IgD-negative memory B cell (primary cell): ENCODE results near the gene AFG3L2. TPM values are rescaled to one million over a fixed set of nuclear protein-coding genes. Genes with fewer than 3 reads are reported as not detected.

Experiments used
- H3K27ac Mint-ChIP-seq, 3 donors: one replicate each; pipeline ENCODE4 v1.8.0; 2020 to 2022; ENCODE audit warnings: mild to moderate bottlenecking in 3 of 3, mixed read lengths in 3 of 3, moderate library complexity in 1 of 3
- H3K27me3 Mint-ChIP-seq: one replicate; pipeline ENCODE4 v1.8.0; 2021; ENCODE audit warnings: mixed read lengths
- H3K36me3 Mint-ChIP-seq: one replicate; pipeline ENCODE4 v1.8.0; 2020; ENCODE audit warnings: mild to moderate bottlenecking, mixed read lengths
- H3K4me1 Mint-ChIP-seq, 3 donors: one replicate each; pipeline ENCODE4 v1.8.0; 2020 to 2022; ENCODE audit warnings: mixed read lengths in 3 of 3, mild to moderate bottlenecking in 1 of 3
- H3K4me3 Mint-ChIP-seq, 4 donors: one replicate each; pipeline ENCODE4 v1.8.0; 2020 to 2022; ENCODE audit warnings: mild to moderate bottlenecking in 4 of 4, mixed read lengths in 4 of 4, moderate library complexity in 3 of 4
- H3K9me3 Mint-ChIP-seq, 3 donors: one replicate each; pipeline ENCODE4 v1.8.0; 2020 to 2021; ENCODE audit warnings: mixed read lengths in 3 of 3, mild to moderate bottlenecking in 1 of 3
- polyA plus RNA-seq: library from polyadenylated mRNA; unstranded; fragments of 300-500 nt; fragmentation: Illumina TruSeq; gene quantifications from one replicate; pipeline ENCODE4 v1.2.3, GENCODE V29; 2021

AFG3L2 gene
- polyA plus RNA-seq, 1 donor from 2014 or later, result 27.9 TPM

GRCh38 chr18:12359515-12359927 lies 17.5 kb downstream of the AFG3L2 start:
- Mint-ChIP-seq H3K4me1 (peaks cover 0 to 5% (median 0%) of the 10 kb centered on the region in 3 donors), H3K4me3 (no peak overlapping the region), H3K27ac (no peak overlapping the region), H3K9me3 (no peaks in the 10 kb centered on the region), H3K36me3 (peaks cover 7% of the 10 kb centered on the region), H3K27me3 (no peaks in the 10 kb centered on the region)

DNA sequence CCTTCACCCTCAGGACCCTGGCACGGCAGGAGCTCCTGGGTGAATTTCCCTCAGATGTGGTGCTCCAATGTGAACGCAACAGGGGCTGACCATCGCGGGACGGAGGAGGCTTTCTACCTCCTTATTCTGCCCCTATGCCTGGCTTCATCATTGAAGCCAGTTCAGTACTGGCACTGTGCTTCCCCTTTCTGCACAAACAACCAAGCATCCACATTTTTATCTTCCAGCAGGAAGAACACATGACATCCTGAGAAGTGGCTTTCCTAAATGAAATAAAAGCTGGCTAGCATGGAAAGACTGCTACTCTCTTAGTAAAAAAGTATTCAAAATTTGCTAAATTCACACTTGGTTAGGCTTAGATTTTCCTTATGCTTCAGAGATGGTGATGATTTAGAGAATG lies 24.8 kb downstream of the AFG3L2 start:
- Mint-ChIP-seq H3K27me3 (no peaks in the 10 kb centered on the region), H3K36me3 (peaks cover 7% of the 10 kb centered on the region), H3K4me3 (no peak overlapping the region), H3K9me3 (no peaks in the 10 kb centered on the region), H3K4me1 (peaks cover 0 to 2% (median 1%) of the 10 kb centered on the region in 3 donors), H3K27ac (no peak overlapping the region)

DNA sequence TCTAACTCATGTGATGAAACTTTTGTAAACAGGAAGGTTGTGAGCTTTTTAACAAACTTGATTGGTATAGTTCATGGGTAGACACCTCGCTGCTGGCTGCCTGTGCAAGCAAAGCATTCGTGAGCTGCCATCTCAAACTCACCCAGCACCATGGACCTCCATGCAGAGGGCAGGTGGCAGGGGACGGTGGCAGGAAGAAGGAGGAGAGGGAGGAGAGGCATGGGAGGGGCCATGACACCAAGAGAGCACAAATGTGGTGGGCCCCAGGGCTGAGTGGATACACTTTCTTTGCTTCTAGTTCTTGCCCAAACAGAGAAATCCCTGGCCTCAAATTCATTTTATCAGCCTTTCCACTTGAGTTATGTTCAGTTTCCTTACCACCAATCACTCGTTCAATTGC lies 29.1 kb downstream of the AFG3L2 start:
- no peak overlapping the region for H3K4me3 Mint-ChIP-seq

DNA sequence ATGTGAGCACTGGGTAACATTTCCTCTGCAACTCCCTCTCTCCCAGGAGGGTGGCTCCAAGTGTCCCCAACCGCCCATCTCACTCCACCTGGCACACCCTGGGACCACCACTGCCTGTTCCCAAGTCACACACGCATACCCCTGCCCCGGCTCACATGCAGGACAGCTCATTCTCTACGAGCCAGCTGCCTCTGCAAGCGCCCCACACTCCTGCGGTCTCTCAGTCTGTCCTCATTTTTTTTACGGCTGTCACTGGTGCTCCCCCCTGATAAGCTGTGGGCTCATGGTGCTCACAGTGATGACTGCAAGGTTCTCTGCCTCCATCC lies 30.8 kb downstream of the AFG3L2 start:
- H3K27me3 Mint-ChIP-seq, result no peaks in the 10 kb centered on the region
- H3K4me3 Mint-ChIP-seq, result no peak overlapping the region
- peaks cover 12% of the 10 kb centered on the region for H3K36me3 Mint-ChIP-seq
- no peaks in the 10 kb centered on the region for H3K9me3 Mint-ChIP-seq
- H3K27ac Mint-ChIP-seq, result peak overlapping the region in 1 of 3 donors; percentile 54
- H3K4me1 Mint-ChIP-seq, result no peaks in the 10 kb centered on the region

More for the DNA sequence above, 29.1 kb downstream of the AFG3L2 start:
- H3K27ac Mint-ChIP-seq, result no peak overlapping the region
- no peaks in the 10 kb centered on the region for H3K27me3 Mint-ChIP-seq
- H3K9me3 Mint-ChIP-seq, result no peaks in the 10 kb centered on the region
- H3K4me1 Mint-ChIP-seq, result no peaks in the 10 kb centered on the region
- peaks cover 6% of the 10 kb centered on the region for H3K36me3 Mint-ChIP-seq

DNA sequence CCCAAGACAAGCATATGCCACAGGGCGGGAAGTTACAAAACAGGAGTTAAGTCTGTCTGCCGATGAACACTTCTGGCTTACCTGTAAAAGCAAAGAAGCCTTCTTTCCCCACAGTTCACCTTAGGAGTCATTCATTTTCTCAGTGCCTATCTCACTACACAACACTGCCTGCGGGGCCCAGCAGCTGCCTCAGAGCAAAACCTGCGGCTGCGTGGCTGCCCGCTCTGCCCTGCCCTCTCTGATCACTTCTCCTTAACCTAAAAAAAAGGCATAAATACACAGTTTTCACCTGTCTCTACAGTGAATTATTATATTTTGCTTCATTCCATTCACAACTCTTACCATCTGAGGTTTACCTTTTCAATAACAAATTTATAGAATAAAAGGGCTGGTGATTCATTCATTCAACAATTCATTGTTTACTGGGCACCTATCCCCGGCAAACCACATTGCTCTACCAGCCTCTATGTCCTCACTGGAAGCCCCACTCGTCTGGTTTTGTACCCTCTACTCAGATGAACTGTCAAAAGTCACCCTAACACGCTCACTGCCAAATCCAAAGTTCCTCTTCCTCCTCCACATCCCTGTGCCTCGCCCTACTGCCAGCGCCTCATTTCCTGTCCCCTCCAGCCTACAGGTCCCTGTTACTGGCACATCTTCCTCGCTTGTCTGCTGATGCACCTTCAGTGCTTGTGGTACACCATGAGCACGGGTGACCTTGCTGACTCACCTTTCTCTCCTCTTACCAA lies 31.4 kb downstream of the AFG3L2 start:
- Mint-ChIP-seq H3K27ac (peak overlapping the region in 1 of 3 donors; percentile 54), H3K4me1 (no peaks in the 10 kb centered on the region), H3K4me3 (no peak overlapping the region), H3K27me3 (no peaks in the 10 kb centered on the region), H3K9me3 (no peaks in the 10 kb centered on the region), H3K36me3 (peaks cover 10% of the 10 kb centered on the region)

- Mint-ChIP-seq H3K4me3 (no peak overlapping the region), H3K27me3 (no peaks in the 10 kb centered on the region), H3K4me1 (no peaks in the 10 kb centered on the region), H3K36me3 (peaks cover 13% of the 10 kb centered on the region), H3K9me3 (no peaks in the 10 kb centered on the region), H3K27ac (no peak overlapping the region)
Measured at GRCh38 chr18:12342661-12343060, 34.4 kb downstream of the AFG3L2 start.

DNA sequence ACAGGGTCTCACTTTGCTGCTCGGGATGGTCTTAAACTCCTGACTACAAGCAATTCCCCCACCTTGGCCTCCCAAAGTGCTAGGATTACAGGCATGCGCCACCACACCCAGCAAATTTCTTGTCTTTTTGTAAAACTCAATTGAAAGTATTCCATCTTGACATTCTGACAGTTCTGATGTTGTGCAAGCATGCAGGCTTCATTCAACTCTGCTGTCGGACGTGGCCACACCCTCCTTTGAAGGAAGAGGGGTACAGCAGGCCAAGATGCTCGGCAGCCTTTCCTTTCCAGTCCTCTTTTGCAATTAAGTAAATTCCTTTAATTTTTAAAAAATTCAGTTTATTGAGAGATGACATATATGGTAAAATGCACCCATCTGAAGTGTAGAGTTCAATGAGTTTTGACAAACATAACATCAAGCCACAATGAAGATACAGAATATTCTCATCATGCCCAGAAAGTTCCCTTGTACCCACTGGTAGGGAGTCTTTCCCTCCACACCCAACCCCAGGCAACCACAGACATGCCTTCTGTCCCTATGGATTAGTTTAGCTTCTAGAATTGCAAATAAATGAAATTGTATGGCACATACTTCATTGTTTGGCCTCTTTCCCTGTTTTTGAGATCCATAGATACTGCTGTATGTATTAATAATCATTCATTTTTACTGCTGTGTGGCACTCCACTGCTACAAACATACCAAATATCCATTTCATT lies 35.9 kb downstream of the AFG3L2 start:
- Mint-ChIP-seq H3K4me3 (no peak overlapping the region), H3K27ac (no peak overlapping the region), H3K4me1 (no peaks in the 10 kb centered on the region), H3K36me3 (peaks cover 16% of the 10 kb centered on the region), H3K9me3 (no peaks in the 10 kb centered on the region), H3K27me3 (no peaks in the 10 kb centered on the region)

- no peak overlapping the region for H3K4me3 Mint-ChIP-seq
- no peak overlapping the region for H3K27ac Mint-ChIP-seq
- peaks cover 25% of the 10 kb centered on the region for H3K36me3 Mint-ChIP-seq
- no peaks in the 10 kb centered on the region for H3K4me1 Mint-ChIP-seq
- H3K9me3 Mint-ChIP-seq, result no peaks in the 10 kb centered on the region
- no peaks in the 10 kb centered on the region for H3K27me3 Mint-ChIP-seq
Measured at GRCh38 chr18:12338382-12338781, 38.6 kb downstream of the AFG3L2 start.

- no peaks in the 10 kb centered on the region for H3K27me3 Mint-ChIP-seq
- H3K9me3 Mint-ChIP-seq, result no peaks in the 10 kb centered on the region
- H3K27ac Mint-ChIP-seq, result no peak overlapping the region
- peaks cover 17% of the 10 kb centered on the region for H3K36me3 Mint-ChIP-seq
- no peaks in the 10 kb centered on the region for H3K4me1 Mint-ChIP-seq
- no peak overlapping the region for H3K4me3 Mint-ChIP-seq
Measured at GRCh38 chr18:12336887-12337286, 40.1 kb downstream of the AFG3L2 start.

DNA sequence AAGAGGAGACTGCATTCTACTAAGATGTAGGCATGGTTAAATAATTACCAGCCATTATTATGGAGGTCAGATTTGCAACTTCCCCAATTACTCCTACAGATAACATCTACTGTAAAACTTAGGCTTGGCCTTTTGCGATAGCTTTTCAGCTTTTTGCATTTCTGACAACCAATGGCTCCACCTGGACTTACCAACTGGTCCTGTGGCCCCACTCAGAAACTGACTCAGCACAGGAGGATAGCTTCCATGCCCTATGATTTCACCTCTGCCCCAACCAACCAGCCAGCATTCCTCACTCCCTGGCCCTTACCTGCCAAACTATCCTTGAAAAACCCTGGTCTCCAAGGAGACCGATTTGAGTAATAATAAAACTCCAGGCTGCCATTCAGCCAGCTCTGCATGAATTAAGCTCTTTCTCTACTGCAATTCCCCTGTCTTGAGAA lies 40.8 kb downstream of the AFG3L2 start:
- Mint-ChIP-seq H3K36me3 (peaks cover 17% of the 10 kb centered on the region), H3K27me3 (no peaks in the 10 kb centered on the region), H3K4me3 (no peak overlapping the region), H3K9me3 (no peaks in the 10 kb centered on the region), H3K4me1 (no peaks in the 10 kb centered on the region), H3K27ac (peak overlapping the region in 2 of 3 donors; percentile 26 to 33)

DNA sequence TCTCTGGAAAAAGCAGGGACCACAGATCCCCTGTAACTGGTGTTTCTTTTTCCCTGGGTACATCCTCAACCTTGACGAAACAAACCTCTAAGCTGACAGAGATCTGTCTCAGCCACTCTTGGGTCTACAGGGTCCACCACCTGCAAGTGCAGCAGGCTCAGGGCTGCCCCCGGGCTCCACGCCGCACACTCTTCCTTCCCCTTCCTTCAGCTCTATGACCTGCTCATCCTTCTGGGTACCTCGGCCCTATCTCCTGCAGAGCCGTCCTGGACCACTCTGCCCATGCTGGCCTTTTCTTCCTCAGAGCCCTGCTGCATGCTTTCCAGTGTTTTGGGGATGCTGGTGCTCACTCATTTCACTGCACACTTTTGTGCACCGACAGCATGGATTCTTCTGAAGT lies 41.5 kb downstream of the AFG3L2 start:
- H3K27me3 Mint-ChIP-seq, result no peaks in the 10 kb centered on the region
- H3K27ac Mint-ChIP-seq, result no peak overlapping the region
- H3K4me3 Mint-ChIP-seq, result no peak overlapping the region
- H3K9me3 Mint-ChIP-seq, result no peaks in the 10 kb centered on the region
- H3K4me1 Mint-ChIP-seq, result no peaks in the 10 kb centered on the region
- H3K36me3 Mint-ChIP-seq, result peaks cover 17% of the 10 kb centered on the region

DNA sequence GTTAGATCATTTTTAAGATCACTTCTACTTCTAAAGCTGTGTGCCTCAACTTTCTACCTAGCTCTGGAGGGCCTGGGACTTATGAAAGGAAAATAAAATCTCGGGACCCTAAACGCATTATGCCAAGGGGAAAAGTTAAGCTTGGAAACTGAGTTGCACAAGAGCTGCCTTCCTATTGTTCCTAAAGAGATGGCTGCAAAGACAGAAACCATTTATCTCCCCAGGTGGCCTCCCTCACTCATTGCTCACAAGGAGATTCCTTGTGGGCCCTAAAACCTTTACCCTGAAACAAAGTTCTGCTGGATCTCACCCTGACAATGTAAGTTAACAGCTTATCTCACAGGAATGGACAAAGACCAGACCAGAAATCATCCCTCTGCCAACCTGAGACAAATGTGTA lies 42.2 kb downstream of the AFG3L2 start:
- Mint-ChIP-seq H3K36me3 (peaks cover 15% of the 10 kb centered on the region), H3K4me3 (no peak overlapping the region), H3K4me1 (no peaks in the 10 kb centered on the region), H3K27me3 (no peaks in the 10 kb centered on the region), H3K27ac (peak overlapping the region in 1 of 3 donors; percentile 57), H3K9me3 (no peaks in the 10 kb centered on the region)

GRCh38 chr18:12334366-12334808 lies 42.6 kb downstream of the AFG3L2 start:
- Mint-ChIP-seq H3K36me3 (peaks cover 17% of the 10 kb centered on the region), H3K27me3 (no peaks in the 10 kb centered on the region), H3K4me3 (no peak overlapping the region), H3K9me3 (no peaks in the 10 kb centered on the region), H3K27ac (no peak overlapping the region), H3K4me1 (peaks cover 0 to 2% (median 0%) of the 10 kb centered on the region in 3 donors)

- Mint-ChIP-seq H3K4me1 (peaks cover 0 to 2% (median 0%) of the 10 kb centered on the region in 3 donors), H3K27ac (no peak overlapping the region), H3K36me3 (peaks cover 17% of the 10 kb centered on the region), H3K4me3 (no peak overlapping the region), H3K9me3 (no peaks in the 10 kb centered on the region), H3K27me3 (no peaks in the 10 kb centered on the region)
Measured at GRCh38 chr18:12333506-12334290, 43.3 kb downstream of the AFG3L2 start.

- Mint-ChIP-seq H3K36me3 (peaks cover 13% of the 10 kb centered on the region), H3K27me3 (no peaks in the 10 kb centered on the region), H3K9me3 (no peaks in the 10 kb centered on the region), H3K4me1 (peaks cover 0 to 3% (median 0%) of the 10 kb centered on the region in 3 donors), H3K27ac (no peak overlapping the region), H3K4me3 (no peak overlapping the region)
Measured at GRCh38 chr18:12330766-12331165, 46.3 kb downstream of the AFG3L2 start.
